HG02981 (cell line): ENCODE measurements around the gene GNAZ.
"Not testable (repeated sequence)": the region's sequence is repeated elsewhere in the genome, so short reads cannot be mapped to it uniquely, and the experiment has no call there.

Source experiments
- ATAC-seq: cut with Tn5 transposase; IDR thresholded peaks from one replicate; pipeline ENCODE4 v1.9.1; 2021; ENCODE audit warnings: mild to moderate bottlenecking, moderate library complexity; ENCODE audit not compliant: unreplicated experiment

The GNAZ gene

GRCh38 chr22:23070418-23071229, at the start of gene GNAZ:
GNAZ (plus strand) TSS chr22:23070519; CDS start chr22:23095696, 25,177 bp downstream.
- ATAC-seq = peak; percentile 39

GRCh38 chr22:23020659-23021293, 49.5 kb upstream of the GNAZ start:
- no peak for ATAC-seq

GRCh38 chr22:23021660-23022353, 48.5 kb upstream of the GNAZ start:
- ATAC-seq = not testable (repeated sequence)

- no peak for ATAC-seq
Observed at GRCh38 chr22:23023294-23023693, 47.0 kb upstream of the GNAZ start.

- ATAC-seq = no peak
Observed at GRCh38 chr22:23026777-23027176, 43.5 kb upstream of the GNAZ start.

- not testable (repeated sequence) for ATAC-seq
Observed at GRCh38 chr22:23027849-23028248, 42.5 kb upstream of the GNAZ start.

- ATAC-seq = no peak
Observed at GRCh38 chr22:23029521-23030228, 40.6 kb upstream of the GNAZ start.

- no peak for ATAC-seq
Observed at GRCh38 chr22:23031381-23031780, 38.9 kb upstream of the GNAZ start.

- ATAC-seq = no peak
Observed at GRCh38 chr22:23031786-23032185, 38.5 kb upstream of the GNAZ start.

GRCh38 chr22:23032658-23033057, 37.7 kb upstream of the GNAZ start:
- no peak for ATAC-seq

GRCh38 chr22:23033116-23033905, 37.0 kb upstream of the GNAZ start:
- ATAC-seq = no peak

- no peak for ATAC-seq
Observed at GRCh38 chr22:23034621-23035556, 35.4 kb upstream of the GNAZ start.

- no peak for ATAC-seq
Observed at GRCh38 chr22:23035557-23036277, 34.6 kb upstream of the GNAZ start.

- ATAC-seq = no peak
Observed at GRCh38 chr22:23036684-23037428, 33.5 kb upstream of the GNAZ start.

GRCh38 chr22:23037429-23038333, 32.6 kb upstream of the GNAZ start:
- ATAC-seq = no peak

GRCh38 chr22:23038334-23038642, 32.0 kb upstream of the GNAZ start:
- no peak for ATAC-seq

GRCh38 chr22:23038902-23039301, 31.4 kb upstream of the GNAZ start:
- ATAC-seq = no peak
